Tibial nerve (tissue), 4 donors: ENCODE data around the gene COL4A3. TPM values are rescaled to one million over a fixed set of nuclear protein-coding genes. Genes with fewer than 3 reads are reported as not detected.

ENCODE experiments used
- DNase-seq, 2 donors: peaks; one replicate each; pipeline ENCODE4 v3.0.0-alpha.2; 2019; ENCODE audit warnings: low spot score in 2 of 2
- H3K27ac ChIP-seq, 4 donors: fragments of 200-600 bp; sonication (generic) in 3 of 4; one replicate each; pipeline ENCODE4 v1.5.1; 2017 to 2019; ENCODE audit warnings: mild to moderate bottlenecking in 1 of 4
- H3K27me3 ChIP-seq, 2 donors: fragments of 200-600 bp; sonication (generic) in 1 of 2; one replicate each; pipeline versions ENCODE4 v1.5.1 to v1.6.0; 2017 to 2019
- H3K36me3 ChIP-seq, 3 donors: fragments of 200-600 bp; sonication (generic); one replicate each; pipeline ENCODE4 v1.5.1; 2018 to 2019
- H3K4me1 ChIP-seq, 4 donors: fragments of 200-600 bp; sonication (generic) in 3 of 4; one replicate each; pipeline ENCODE4 v1.5.1; 2017 to 2019
- H3K4me3 ChIP-seq, 4 donors: fragments of 200-600 bp; sonication (generic) in 3 of 4; one replicate each; pipeline ENCODE4 v1.5.1; 2017 to 2019; ENCODE audit warnings: mild to moderate bottlenecking in 1 of 4, moderate library complexity in 1 of 4
- H3K9me3 ChIP-seq, 4 donors: fragments of 200-600 bp; sonication (generic) in 3 of 4; one replicate each; pipeline ENCODE4 v1.5.1; 2017 to 2019
- EP300 ChIP-seq, 2 donors: sonication (generic); formaldehyde crosslinking; IDR thresholded peaks; one replicate each; pipeline ENCODE4 v1.6.1; 2017; ENCODE audit warnings: antibody characterized with exemption in 2 of 2, mild to moderate bottlenecking in 1 of 2
- POLR2A ChIP-seq, 2 donors: fragments of 450-650 bp; IDR thresholded peaks; one replicate each; pipeline ENCODE4 v1.6.1; 2017; ENCODE audit warnings: antibody characterized with exemption in 2 of 2, mild to moderate bottlenecking in 2 of 2, moderate library complexity in 2 of 2
- WGBS, 2 donors: methylation state at CpG; one replicate each; pipeline ENCODE4 v1.1.5; 2018; 5-methylcytosine and 5-hydroxymethylcytosine counted together
- total RNA-seq, 4 donors: library from RNA; depleted of rRNA; stranded (reverse); fragments of >200 nt; gene quantifications; one replicate each; pipeline ENCODE4 v1.1.0, GENCODE V29; 2016
- TF ChIP-seq, protein P1 (sequence below), 5 experiments: fragments of 200-600 bp in 3 of 5; fragments of 450-650 bp in 2 of 5; sonication (generic) in 3 of 5; IDR thresholded peaks; one replicate each; pipeline ENCODE4 v1.5.1; 2016 to 2019; ENCODE audit warnings: antibody characterized with exemption in 5 of 5, mild to moderate bottlenecking in 3 of 5, moderate library complexity in 2 of 5

COL4A3 gene
- total RNA-seq, 4 donors from 2014 or later, result 3.9 to 8.6 (median 7.6) TPM

DNA sequence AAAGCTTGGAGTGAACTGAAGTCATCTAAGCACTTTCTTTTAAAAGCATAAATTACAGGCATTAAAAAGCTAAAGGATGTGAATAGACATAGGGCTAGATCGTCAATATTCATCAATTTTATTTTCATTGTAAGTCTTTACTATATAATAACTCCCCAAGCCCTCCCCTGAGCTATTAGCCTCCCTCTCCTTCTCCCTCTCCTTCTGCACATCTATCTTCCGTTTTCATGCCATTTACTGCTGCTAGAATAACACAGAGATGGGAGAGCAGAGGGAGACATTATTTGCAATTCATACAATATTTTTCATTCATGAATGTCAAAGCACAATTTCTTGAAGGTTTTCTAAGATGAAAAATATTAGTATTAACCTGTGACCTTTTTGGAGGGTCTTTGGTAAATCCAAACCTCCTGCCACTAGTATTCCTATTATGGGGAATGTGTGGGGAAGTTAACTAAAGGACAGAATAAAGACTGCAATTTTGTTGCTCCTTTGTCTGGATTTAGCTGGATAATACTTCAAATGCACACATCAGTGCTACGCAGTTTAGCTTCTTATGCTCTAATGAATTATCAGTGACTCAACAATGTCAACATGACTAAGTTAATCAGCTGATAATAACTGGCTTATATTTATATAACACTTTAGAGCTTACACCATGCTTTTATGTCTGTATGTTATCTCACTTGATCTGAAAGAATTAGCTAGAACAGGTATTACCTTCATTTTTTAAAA is 132.4 kb downstream of the COL4A3 start:
- no peak for DNase-seq
- no peak overlapping the region for H3K27ac ChIP-seq
- H3K36me3 ChIP-seq, result peaks cover 0 to 6% (median 0%) of the 10 kb centered on the region in 3 donors
- no peak for TF ChIP-seq POLR2A (IDR thresholded peaks at IDR 0.05)
- TF ChIP-seq, protein P1, sequence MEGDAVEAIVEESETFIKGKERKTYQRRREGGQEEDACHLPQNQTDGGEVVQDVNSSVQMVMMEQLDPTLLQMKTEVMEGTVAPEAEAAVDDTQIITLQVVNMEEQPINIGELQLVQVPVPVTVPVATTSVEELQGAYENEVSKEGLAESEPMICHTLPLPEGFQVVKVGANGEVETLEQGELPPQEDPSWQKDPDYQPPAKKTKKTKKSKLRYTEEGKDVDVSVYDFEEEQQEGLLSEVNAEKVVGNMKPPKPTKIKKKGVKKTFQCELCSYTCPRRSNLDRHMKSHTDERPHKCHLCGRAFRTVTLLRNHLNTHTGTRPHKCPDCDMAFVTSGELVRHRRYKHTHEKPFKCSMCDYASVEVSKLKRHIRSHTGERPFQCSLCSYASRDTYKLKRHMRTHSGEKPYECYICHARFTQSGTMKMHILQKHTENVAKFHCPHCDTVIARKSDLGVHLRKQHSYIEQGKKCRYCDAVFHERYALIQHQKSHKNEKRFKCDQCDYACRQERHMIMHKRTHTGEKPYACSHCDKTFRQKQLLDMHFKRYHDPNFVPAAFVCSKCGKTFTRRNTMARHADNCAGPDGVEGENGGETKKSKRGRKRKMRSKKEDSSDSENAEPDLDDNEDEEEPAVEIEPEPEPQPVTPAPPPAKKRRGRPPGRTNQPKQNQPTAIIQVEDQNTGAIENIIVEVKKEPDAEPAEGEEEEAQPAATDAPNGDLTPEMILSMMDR (IDR thresholded peaks at IDR 0.05), result no peak
- no peak for TF ChIP-seq EP300 (IDR thresholded peaks at IDR 0.05)
- no peak overlapping the region for H3K4me3 ChIP-seq
- no peaks in the 10 kb centered on the region for H3K9me3 ChIP-seq
- 74 to 81% methylated on average over 3 of the region's 3 CpGs for WGBS, 2 donors
- no peaks in the 10 kb centered on the region for H3K27me3 ChIP-seq
- no peaks in the 10 kb centered on the region for H3K4me1 ChIP-seq

DNA sequence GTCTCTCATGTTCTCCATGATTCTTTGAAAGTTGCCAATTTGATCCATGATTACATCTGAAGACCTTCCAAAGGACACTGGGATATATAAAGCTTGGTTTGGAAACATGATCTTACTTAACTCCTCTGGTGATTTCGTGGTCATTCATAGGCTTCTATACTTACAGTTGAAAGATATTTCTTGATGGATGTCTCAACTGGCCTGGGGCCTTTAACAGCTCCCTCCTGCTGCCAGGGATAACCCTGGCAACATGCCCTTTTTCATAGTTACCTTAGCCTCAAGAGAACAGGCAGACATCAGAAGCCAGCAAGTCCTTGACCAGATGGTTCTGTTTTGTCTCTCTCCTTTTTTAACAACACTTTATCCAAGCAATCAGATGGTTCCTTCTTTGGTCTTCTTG is 137.1 kb downstream of the COL4A3 start:
- no peaks in the 10 kb centered on the region for H3K4me1 ChIP-seq
- no peak overlapping the region for H3K27ac ChIP-seq
- no peak overlapping the region for H3K4me3 ChIP-seq
- H3K27me3 ChIP-seq, result no peaks in the 10 kb centered on the region
- WGBS, 2 donors, result 71 to 92% methylated on average over 1 of the region's 1 CpG
- TF ChIP-seq, protein P1 (IDR thresholded peaks at IDR 0.05), result no peak
- TF ChIP-seq POLR2A (IDR thresholded peaks at IDR 0.05) (no peak), EP300 (IDR thresholded peaks at IDR 0.05) (no peak)
- no peaks in the 10 kb centered on the region for H3K9me3 ChIP-seq
- no peak for DNase-seq
- H3K36me3 ChIP-seq, result peaks cover 0 to 26% (median 0%) of the 10 kb centered on the region in 3 donors

DNA sequence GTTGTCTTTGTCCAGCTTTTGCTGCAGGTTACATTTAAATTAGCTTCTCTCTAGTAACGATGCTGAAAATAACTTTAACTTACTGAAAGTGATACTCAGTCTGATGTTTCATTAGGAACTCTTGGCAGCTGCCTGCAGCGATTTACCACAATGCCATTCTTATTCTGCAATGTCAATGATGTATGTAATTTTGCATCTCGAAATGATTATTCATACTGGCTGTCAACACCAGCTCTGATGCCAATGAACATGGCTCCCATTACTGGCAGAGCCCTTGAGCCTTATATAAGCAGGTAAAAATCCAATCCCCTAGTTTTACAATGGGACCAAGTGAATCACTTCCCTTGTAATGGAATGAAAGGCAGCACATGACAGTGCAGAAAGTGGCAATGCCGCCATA is 144.4 kb downstream of the COL4A3 start:
- no peak for DNase-seq
- Histone ChIP-seq H3K4me3 (no peak overlapping the region), H3K4me1 (no peaks in the 10 kb centered on the region), H3K27ac (no peak overlapping the region), H3K36me3 (peaks cover 0 to 14% (median 0%) of the 10 kb centered on the region in 3 donors), H3K9me3 (no peaks in the 10 kb centered on the region), H3K27me3 (no peaks in the 10 kb centered on the region)
- WGBS, 2 donors, result 75 to 81% methylated on average over 4 of the region's 4 CpGs
- TF ChIP-seq POLR2A (IDR thresholded peaks at IDR 0.05), result no peak
- TF ChIP-seq, protein P1 (IDR thresholded peaks at IDR 0.05), result no peak
- no peak for TF ChIP-seq EP300 (IDR thresholded peaks at IDR 0.05)

DNA sequence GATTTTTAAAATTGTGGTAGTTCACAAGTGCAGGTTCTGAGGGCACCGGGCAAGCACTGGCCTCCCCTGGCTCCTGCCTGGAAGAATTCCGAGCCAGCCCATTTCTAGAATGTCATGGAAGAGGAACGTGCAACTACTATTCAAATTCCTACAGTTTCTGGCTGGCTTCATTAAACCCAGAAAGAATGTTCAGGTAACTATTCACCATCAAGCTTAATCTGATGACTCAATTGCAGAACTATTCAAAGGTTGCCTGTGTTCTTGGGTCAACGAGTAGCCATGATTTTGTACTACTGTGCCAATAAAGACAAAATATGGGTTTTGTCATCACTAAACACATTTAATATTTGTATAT is 146.3 kb downstream of the COL4A3 start:
- H3K27ac ChIP-seq, result no peak overlapping the region
- no peak overlapping the region for H3K4me3 ChIP-seq
- no peaks in the 10 kb centered on the region for H3K27me3 ChIP-seq
- H3K36me3 ChIP-seq, result no peaks in the 10 kb centered on the region
- no peak for DNase-seq
- H3K9me3 ChIP-seq, result no peaks in the 10 kb centered on the region
- no peaks in the 10 kb centered on the region for H3K4me1 ChIP-seq
- WGBS, 2 donors, result 90 to 92% methylated on average over 4 of the region's 4 CpGs
- TF ChIP-seq, protein P1 (IDR thresholded peaks at IDR 0.05), result no peak
- TF ChIP-seq EP300 (IDR thresholded peaks at IDR 0.05) (no peak), POLR2A (IDR thresholded peaks at IDR 0.05) (no peak)

DNA sequence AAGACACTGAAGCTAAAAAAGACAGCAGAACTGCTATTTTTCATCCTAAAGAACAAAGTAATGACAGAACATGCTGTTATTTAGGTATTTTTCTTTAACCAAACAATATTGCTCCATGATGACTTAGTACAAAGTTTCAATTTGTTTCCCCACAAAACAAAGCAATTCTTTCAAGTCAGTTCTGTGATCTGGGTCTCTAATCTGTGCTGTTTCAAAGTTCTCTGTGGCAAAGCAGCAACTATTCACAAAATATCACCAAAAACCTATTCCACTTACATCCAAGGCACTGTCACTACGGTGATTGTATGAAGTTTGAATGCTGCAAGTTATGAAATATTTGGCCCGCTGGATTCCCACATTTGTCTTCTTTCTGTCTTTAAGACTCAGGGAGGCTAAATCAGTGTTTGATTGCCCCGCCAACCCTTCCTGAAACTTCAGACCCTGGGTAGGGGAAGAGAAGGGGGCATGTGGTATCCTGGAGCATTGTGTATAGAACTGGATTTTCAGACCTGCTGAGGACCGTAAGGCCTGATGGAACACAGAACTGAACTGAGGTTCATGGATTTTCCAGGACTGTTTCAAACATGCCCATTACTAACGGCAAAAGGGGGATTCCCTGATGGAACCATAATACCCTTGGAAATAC is 147.6 kb downstream of the COL4A3 start:
- H3K27ac ChIP-seq, result no peak overlapping the region
- H3K9me3 ChIP-seq, result no peaks in the 10 kb centered on the region
- no peak for DNase-seq
- H3K4me3 ChIP-seq, result no peak overlapping the region
- H3K27me3 ChIP-seq, result no peaks in the 10 kb centered on the region
- WGBS, 2 donors, result 78 to 84% methylated on average over 5 of the region's 5 CpGs
- H3K4me1 ChIP-seq, result no peaks in the 10 kb centered on the region
- no peaks in the 10 kb centered on the region for H3K36me3 ChIP-seq
- TF ChIP-seq EP300 (IDR thresholded peaks at IDR 0.05) (no peak), POLR2A (IDR thresholded peaks at IDR 0.05) (no peak)
- TF ChIP-seq, protein P1 (IDR thresholded peaks at IDR 0.05), result no peak
